Stimulated activated CD4-positive, alpha-beta T cell treated with anti-CD3 and anti-CD28 coated beads, Interleukin-12 subunit alpha, Interleukin-12 subunit beta, amount 100 ng/mL, for 4 hours (primary cell): Measurements from ENCODE around the gene ERC2.

Experiments
- DNase-seq: peaks from one replicate; pipeline ENCODE4 v3.0.0-alpha.2; 2020

The ERC2 gene

DNA sequence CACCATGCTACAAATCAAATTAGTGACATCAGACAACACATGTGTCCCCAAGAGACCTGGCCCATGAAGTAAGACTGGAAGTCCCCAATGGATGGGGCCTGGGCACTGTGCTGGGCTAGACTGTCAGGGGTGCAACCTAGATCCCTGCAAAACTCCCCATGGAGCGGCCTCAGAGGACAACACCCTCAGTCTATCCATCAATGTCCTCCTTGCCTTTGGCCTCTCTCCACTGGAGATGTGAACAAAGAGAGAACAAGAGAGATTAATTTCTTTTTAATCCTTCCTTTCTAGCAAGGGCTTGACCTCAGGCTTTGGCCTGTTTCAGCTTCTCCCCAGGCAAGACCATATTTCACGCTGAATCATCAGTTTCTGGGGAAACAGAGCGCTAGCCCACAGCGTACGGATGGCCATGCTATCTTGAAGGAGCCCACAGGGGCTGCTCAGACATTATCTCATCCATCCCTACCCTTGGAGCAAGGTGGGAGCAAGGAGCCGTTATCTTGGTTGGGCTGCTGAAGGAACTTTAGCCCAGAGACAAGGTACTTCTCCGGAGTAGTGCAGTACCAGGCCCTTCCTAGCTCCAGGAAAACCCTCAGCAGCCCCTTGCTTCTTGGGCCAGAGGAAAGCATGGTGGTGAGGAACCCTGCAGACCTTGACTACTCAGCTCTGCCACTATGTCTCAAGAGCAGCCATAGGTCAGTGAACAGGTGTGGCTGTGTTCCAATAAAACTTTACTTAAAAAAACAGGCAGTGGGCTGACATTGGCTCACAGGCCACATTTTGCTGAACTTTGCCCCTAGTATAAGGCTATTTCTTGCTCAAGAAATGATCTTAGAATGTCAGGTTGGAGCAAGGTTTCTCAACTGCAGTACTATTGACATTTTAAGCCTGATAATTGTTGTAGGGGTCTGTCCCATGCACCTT, 908.5 kb downstream of the ERC2 start:
- DNase-seq: no peak

DNA sequence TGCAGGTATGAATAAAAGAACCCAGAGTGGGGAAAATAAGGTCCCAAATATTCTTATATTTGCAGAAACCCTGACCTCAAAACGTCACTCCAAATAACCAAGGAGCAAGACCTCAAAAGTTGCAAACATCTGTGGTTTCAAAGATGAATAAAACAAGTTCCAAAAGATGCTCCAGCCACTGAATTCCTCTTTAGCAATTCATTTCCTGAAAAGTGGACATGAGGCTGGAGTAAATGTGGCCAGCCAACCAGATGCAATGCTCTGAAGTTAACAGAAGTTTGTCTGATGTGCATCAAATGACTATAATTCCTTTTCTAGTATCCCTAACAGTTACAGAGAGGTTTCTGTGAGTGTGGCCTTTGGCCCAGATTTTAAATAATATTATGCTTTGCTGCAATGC, 910.0 kb downstream of the ERC2 start:
- DNase-seq: no peak

DNA sequence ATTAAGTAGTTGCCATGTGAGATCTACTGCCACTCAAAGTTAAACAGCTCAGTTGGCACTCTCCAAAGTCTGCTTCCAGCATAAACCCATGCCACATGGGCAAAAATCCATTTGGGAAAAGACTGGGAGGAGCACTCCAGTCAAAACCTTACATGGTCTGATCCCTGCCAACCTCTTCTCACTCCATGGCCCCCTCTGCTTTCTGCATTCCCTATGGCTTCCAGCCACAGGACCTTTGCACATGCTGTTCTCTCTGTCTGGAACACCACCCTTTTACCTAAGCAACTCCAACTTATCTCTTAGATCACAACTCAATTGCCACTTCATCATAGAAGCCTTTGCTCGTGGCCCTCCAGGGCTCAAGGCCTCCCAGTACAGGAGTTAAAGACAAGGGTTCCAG, 910.7 kb downstream of the ERC2 start:
- DNase-seq: no peak

DNA sequence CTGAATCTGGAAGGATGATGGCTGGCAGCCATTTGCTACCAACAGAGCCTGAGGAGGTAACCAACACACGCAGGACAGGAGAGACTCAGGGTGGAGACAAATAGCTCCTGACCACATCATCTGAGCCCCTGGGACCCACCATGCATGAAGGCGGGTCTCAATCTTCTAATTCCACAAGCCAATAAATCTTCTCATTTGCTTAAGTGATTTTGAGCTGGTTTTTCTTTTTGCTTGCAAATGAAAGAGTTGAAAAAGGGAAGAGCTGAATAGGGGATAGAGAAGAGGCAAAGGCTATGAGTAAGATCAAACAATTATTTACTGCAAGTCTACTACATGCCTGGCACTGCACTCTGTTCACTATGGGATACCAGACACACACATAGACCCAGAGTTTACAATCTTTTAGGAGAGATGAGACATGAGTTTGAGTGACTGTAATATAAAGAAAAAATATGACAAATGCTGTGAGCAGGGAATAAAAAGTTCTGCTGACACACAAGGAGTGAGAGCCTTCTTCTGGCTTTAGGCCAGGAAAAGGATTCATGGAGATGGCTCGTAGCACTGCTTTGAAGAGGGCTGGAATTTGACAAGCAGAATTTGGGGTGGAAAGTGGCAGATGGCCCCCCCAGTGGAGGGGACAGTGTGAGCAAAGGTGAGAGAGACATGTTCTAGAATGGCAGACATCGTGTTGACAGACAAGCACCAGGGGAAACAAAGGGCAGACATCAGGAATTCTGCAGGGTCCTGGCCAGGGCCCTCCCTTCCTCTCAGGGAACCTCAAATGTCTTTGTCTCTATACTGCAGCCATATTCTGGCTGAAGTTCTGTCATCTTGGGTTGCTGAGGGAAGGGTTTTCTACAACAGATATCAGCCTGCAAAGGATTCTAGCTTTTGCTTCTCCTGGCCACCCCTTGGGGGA, 911.4 kb downstream of the ERC2 start:
- DNase-seq: no peak

DNA sequence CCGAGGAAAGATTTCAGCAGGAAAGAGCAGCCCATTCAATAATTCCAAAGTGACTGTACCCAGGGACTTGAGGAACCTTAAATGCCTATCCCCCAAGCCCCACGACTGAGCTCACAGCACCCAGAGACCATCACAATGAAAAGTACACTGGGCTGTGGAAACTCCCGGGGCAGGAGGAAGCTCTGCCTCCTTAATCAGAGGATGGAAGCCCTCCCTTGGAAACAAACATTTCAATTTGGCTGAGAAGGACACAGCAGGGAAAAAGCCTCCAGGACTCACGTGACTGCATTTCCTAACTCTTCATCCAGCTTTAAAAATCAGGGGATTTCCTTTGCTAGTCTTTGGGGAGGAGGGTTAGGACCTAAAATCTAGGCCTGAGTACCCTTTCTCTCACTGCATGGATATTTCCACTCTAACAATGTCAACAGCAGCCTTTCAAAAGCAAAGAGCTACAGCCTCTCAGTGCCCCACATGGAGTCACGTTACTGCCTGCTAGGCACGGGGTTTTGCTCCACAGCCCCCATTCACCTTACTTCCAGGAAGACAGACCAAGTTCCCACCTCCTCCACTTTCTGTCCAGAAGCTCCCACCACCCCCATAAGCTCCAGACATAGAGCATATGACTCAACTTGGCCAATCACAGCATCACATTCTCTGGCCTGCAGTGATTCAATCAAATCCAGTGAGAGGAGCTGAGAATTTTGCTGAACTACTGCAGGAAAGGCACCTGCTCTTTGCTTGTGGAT, 912.2 kb downstream of the ERC2 start:
- no peak for DNase-seq

DNA sequence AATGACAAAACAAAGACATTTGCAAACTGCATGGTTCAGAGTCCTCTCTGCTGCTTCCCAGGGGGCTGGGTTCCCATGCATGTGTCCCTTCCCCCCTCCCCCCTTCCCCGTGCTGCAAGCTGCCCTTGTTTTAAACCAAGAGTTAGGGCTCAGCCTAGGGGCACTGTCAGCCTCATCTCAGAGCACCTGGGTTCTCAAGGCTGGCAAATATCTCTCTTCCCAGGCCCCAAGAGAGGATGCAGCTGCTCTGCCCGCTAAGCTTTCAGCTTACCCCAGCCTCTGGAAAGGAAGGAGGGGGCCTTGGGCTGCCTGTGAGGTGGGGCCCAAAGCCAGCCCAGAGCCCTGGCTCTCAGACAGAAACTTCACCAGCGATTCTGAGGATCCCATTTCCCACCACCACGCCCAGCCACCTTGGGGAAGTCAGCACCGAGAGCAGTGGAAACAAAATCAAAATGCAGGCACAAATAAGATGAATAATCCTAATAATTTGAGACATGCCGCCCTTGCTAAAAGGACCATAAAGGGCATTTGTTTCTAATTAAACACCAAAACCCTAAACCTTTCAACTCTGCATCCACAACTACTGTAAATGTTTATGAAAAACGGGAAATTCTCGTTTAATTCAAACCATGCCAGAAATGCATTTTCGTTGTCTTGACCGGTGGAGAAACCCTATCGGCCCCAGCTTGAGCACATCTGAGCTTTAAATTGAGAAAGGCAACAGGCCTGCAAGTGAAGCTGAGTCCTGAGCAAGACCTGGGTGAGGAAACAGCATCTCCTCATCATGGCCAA, 913.4 kb downstream of the ERC2 start:
- no peak for DNase-seq

DNA sequence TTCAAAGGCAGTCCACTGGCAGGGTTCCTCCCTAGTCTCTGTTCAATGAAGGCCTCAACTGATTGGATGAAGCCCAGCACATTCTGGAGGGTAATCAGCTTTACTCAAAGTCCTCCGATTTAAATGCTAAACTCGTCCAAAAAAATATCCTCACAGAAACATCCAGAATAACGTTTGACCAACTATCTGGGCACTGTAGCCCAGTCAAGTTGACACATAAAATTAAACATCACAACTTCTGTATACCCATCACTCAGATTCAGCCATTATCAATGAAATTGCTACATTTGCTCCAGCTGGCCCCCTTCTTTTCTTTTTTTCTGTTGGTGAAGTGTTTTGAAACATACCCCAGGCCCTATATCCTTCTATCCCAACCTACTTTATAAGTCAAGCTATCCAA, 916.6 kb downstream of the ERC2 start:
- DNase-seq: no peak

DNA sequence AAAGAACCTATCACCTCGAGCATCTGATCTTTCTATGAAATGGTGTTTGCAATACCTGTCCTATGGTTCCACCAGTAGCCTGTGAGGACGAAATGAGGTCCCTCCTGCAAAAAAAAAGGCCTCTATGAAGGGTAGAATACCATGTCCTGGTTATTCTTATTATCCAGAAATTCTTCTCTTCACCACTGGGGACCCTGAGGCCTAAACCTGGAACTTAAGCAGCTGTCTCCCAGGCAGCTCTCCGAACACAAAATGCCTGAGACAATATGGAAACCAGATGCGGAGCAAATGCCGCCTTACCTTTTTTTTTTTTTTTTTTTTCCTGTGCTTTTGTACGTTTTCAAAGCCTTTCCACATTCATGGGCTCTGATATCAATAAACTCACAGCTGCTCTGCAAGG, 919.1 kb downstream of the ERC2 start:
- DNase-seq: no peak

DNA sequence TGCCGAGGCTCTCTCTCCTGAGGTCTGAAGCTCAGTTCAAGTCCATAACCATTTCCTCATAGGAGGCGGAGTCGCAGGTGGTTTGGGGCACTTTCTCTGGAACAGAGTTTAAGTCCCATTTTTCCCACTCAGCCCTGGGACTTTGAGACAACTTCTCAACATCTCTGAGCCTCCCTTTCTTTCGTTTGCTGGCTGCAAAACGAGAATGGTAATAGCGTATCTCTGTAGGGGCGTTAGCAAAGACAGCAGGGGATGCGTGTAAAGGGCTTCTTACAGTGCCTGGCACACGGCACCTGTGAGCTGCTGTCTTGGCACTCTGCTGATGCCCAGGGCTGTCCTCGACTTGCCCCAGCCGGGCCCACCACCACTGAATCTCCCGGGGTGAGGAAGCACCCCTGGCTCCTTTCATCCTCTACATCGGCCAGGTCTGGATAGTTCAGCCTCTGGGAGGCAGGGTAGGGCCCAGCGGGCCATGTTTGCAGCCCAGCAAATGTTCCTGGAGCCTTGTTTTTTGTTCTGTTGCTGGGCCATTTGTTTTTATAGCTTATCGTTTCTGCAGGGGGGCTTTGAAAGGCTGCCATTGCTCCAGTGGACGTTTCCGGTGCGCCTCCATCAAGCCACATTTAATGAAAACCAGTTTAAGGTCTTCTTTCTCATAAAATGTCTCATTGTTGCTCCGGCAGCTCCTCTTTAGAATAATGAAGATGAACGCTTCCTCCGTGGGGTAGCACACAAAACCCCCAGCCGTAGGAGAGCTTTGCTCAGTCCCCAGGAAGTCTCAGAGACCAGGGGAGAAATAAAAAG, 921.2 kb downstream of the ERC2 start:
- DNase-seq: no peak

DNA sequence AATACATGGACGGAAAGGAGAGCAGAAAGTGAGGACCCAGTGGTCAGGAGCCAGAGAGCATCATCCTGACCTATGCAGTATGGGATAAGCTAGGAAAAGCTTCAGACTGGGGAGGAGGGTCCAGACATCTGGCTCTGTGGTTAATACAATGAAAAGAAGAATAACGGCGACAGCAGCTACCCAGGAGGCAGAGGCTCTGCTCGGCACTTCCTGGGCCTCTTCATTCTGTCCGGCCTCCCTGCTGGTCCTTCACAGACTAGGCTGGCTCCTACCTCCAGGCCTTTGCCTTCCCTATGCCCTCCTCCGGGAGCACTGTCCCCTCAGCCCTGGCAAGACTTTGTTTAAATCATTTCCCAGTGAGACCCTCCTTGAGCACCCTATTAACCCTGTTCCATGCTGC, 922.3 kb downstream of the ERC2 start:
- DNase-seq: no peak

DNA sequence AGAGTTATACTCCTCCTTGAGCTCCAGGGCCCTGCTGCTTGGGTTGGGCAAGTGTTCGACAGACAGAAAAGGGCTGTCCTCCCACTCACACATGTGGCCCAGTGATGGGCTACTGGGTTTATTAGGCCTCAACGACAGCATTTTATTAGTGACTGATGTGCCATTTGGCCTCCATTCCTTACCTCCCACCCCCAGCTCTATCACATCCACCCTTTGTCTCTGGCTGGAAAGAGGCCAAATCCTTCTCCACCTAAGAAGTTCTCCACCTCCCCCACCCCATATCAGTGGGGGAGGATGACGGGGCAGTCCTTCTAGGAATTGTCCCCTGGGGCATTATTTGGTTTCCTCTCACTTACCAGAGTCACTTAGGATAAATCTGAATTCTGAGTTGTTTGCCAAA, 924.0 kb downstream of the ERC2 start:
- DNase-seq: no peak

DNA sequence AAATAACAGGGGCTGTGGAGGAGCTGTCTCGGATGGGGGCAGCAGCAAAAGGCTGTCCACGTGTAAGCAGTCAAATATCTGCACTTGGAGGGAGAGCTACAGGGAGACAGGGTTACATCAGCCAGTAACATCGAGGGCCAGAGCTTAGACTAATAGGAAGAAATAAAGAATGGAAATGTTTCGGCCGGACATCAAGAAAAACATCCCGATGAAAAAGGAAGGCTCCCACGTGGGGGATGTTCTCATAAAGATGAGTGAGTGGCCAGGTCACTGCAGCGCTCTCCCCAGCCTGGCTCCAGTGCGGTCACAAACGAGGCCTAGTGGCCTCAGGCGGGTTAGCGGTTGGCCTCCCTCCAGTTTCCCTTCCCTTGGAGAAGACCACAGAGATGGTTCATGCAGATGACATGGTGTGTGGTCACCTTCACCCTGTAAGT, 925.1 kb downstream of the ERC2 start:
- DNase-seq: no peak

DNA sequence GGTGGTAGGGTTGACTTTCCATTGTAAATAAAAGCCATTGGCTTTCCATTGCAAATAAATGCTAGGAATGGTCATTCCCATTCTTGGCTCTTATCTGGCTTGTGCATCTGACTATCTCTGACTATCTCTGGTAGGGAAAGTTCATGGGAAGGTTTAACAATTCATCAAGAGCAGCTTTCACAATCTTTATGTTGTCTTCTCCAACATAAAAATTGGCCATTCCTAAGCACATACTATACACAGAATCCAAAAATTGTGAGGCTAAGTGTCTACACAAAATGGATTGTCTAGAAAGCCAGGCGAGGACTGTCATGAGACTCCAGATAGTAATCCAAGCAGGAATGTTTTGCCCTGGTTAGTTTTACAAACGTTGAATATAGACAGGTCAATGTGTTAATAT, 926.8 kb downstream of the ERC2 start:
- DNase-seq: no peak

DNA sequence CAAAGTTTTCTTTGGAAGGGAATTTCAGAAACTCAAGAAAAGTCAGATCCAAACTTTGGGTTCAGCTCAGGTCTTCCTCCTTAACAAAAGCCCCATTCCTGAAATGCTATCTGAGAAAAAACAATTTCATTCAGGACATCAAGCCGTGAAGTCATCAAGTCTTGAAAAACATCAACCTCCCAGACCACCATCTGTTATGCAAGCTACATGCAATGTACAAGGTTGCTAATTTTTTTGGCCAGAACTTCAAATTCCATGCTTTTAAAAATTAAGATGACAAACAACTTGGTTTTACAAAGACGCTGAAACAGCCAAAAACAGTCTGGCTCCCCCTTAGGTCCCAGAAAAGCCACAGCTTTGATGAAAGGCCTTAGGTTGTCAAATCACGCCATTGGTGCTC, 927.3 kb downstream of the ERC2 start:
- DNase-seq: no peak

DNA sequence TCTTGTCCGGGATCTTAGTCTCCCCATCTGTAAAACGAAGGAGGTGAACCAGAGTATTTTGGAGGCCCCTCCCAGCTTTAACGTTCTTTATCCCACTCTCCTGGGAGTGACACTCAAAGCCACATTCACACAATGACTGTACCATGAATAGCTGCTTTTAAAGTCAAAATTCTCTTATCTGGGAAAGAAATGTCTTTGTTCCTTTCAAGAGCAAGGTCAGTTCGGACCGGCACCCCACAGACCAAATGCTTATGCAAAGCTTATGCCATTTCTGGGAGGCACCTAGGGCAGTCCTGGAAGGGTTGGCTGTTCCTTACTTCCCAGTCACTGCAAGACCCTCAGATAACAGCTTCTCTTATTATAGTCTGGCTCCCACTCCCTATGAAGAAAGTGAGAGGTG, 927.7 kb downstream of the ERC2 start:
- no peak for DNase-seq

DNA sequence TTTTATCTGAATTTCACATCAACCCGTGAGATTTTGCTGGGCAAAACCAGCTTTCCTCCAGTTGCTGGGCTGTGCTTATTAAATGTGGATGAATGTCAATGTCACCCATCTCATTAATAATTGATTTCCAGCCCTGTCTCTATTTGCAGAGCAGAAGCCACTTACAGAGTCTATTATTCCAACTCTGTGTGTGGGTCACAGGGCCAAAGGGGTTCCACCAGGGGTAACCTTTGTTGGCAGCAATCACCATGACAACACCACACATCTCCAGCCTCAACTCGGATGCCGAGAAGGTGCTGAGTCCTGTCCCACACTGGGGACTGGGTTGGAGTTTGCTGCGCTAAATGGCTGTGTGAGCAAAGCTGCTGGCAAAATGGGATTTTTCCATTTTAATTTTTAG, 930.1 kb downstream of the ERC2 start:
- no peak for DNase-seq

DNA sequence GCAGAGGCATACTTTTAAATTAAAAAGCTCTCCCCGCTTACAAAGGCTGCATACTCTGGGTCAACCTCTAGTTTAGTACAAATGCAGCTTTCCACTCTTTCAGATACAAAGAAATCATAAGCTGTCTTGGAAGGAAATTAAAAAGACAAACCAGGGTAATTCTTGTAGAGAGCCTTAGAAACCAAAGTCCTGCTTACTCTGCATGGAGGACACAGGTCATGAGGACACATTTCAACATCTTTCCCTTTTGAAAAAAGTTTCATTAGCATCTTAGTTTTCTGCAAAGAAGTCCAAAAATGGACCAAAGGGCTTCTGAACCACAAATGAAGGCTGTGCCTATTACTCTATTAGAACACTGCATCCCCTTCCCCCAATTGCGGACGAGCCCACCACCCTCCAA, 930.7 kb downstream of the ERC2 start:
- DNase-seq: no peak

DNA sequence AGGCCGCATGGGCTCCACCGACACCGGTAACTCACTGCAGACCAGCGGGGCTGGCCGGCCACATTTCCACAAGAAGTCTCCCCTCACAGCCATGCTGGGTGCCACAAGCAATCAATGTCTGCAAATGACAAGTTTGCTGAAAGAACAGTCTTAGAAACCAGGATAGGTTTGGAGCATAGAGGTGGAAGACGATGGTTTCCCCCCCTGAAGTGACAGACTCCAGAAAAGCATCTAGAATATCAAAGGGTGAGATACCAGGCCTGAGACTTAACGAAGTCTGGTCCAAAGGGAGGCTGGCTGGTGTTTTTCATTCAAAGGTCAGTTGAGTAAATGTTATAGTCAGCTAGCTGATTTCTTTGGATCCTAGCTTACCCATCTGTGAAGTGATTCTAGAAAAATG, 931.1 kb downstream of the ERC2 start:
- DNase-seq: no peak

DNA sequence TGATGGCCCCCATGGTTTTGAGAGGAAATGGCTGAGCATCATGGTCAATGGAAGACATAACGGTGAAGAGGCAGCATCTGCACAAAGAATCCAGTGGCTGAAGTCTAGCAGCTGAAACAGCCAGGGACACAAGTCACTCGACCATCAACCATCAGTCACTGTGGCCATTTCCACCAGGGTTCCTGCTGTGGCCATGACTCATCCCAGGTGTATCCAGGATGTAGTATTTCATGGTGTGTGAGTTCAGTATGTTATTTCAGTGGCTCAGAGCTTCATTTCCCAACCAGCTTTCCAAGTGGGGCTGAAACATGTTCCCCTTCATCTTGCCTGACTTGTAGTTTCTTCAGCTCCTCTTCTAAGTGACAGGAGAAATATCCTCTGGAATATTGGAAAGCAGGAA, 933.4 kb downstream of the ERC2 start:
- DNase-seq: no peak

DNA sequence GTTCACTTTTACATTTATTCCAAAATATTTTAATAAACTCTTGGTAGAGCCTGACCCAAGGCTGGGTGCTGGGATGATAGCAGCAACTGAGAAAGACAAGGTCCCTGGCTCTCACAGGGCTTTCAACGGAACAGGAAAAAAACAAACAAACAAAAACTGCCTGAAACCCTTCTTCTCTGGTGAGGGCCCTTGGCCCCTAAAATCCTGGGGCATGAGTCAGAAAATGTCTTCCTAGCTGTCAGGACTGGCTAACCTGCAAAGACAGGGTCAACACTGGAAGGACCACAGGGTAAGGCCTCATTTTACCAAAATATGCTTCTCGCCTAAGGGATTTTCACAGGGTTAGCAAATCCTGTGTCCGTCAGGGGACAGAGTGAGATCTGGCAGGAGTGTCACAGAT, 935.5 kb downstream of the ERC2 start:
- no peak for DNase-seq

DNA sequence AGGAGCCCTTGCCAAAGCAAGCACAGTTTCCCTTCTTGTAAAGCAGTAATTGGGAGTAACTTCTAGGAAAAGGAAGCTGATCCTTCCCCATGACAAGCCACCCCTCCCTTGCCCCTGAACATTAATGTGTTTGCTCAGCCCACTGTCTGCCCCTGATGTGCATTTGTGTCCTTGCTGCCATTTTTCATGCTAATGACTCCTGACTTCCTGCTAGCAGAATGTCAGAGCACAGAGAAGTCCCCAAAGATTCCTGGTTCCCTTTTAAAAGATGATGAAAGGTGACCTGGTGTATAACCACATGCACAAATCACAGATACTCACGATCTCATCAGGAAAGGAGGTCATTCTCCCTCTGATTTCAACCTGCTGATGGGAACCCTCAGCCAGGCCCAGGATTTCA, 936.9 kb downstream of the ERC2 start:
- no peak for DNase-seq

DNA sequence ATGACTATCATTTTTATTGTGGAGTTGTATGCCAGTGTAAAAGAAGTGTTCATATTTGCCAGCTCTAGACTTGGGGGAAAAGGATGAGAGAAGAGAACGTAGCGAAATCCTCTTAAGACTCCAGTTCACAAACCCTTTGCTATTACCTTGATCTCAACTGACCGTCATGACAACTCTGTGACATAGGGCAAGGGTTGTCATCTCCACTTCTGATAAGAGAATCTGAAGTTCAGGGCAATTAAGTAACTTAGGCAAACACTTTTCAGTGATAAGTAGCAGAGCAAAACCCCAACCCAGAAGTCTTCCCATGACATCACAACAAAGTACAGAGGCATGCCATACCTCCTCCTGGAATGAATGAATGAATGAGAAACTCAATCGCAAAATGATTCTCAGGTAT, 940.9 kb downstream of the ERC2 start:
- no peak for DNase-seq
